ENCODE results near the gene TMEM201.

DNA sequence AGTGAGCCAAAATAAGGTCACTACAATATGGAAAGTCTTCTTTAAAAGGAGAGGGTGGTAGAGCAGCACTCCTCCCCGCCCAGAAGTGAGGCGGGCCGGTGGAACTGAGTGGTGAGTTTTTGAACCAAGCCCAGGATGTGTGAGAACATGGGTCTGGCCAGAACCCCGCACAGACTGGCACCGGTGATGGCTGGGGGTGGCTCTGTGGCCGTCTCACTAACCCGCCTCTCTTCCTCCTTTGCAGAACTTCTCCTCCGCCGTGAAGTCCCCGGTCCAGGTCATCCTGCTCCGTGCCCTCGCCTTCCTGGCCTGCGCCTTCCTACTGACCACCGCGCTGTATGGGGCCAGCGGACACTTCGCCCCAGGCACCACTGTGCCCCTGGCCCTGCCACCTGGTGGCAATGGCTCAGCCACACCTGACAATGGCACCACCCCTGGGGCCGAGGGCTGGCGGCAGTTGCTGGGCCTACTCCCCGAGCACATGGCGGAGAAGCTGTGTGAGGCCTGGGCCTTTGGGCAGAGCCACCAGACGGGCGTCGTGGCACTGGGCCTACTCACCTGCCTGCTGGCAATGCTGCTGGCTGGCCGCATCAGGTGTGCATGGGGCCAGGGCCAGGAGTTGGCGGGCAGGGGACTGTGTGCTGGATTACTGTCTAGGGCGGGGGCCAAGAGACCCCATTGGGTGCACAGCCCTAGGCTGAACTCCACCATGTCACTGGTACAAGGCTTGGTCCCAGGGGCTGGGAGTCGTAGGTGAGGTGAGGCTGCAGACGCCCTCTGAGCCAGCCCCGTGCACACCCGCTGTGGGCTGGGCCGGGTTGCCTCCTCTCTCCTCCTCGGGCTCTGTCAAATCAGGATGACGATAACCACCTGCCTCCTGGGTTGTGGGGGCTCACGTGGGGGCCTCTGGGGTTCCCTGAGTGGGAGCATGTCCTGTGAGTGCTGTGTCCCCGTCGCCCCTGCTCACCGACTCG, 12.4 kb downstream of the TMEM201 start:
- TF ChIP-seq, protein P1, sequence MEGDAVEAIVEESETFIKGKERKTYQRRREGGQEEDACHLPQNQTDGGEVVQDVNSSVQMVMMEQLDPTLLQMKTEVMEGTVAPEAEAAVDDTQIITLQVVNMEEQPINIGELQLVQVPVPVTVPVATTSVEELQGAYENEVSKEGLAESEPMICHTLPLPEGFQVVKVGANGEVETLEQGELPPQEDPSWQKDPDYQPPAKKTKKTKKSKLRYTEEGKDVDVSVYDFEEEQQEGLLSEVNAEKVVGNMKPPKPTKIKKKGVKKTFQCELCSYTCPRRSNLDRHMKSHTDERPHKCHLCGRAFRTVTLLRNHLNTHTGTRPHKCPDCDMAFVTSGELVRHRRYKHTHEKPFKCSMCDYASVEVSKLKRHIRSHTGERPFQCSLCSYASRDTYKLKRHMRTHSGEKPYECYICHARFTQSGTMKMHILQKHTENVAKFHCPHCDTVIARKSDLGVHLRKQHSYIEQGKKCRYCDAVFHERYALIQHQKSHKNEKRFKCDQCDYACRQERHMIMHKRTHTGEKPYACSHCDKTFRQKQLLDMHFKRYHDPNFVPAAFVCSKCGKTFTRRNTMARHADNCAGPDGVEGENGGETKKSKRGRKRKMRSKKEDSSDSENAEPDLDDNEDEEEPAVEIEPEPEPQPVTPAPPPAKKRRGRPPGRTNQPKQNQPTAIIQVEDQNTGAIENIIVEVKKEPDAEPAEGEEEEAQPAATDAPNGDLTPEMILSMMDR (IDR thresholded peaks at IDR 0.05), result no peak
- no peak for TF ChIP-seq EZH2 (IDR thresholded peaks at IDR 0.05)
- no peak for TF ChIP-seq EZH2phosphoT487 (IDR thresholded peaks at IDR 0.05)
